Esophagus squamous epithelium (tissue), 5 donors: ENCODE results near the gene MSX2. TPM values are rescaled to one million over a fixed set of nuclear protein-coding genes. Genes with fewer than 3 reads are reported as not detected.

ENCODE experiments used
- DNase-seq: peaks from one replicate; lab custom pipeline; 2025; lab: John Stamatoyannopoulos, UW
- H3K27ac ChIP-seq, 4 donors: fragments of 200-600 bp; sonication (generic); one replicate each; pipeline ENCODE4 v1.5.1; 2016 to 2019; ENCODE audit warnings: mild to moderate bottlenecking in 1 of 4
- H3K27me3 ChIP-seq, 4 donors: fragments of 200-600 bp; sonication (generic); 1 replicate in 3 of 4; 2 replicates in 1 of 4; pipeline versions ENCODE4 v1.5.1 to v1.6.0; 2017 to 2021; ENCODE audit warnings: antibody characterized with exemption in 1 of 4
- H3K36me3 ChIP-seq, 3 donors: fragments of 200-600 bp; sonication (generic); one replicate each; pipeline ENCODE4 v1.5.1; 2016 to 2019
- H3K4me1 ChIP-seq, 3 donors: fragments of 200-600 bp; sonication (generic); one replicate each; pipeline ENCODE4 v1.5.1; 2017 to 2019
- H3K4me3 ChIP-seq, 4 donors: fragments of 200-600 bp; sonication (generic); 1 replicate in 3 of 4; 2 replicates in 1 of 4; pipeline ENCODE4 v1.5.1; 2016 to 2019; ENCODE audit warnings: mild to moderate bottlenecking in 2 of 4, moderate library complexity in 1 of 4
- H3K9me3 ChIP-seq, 3 donors: fragments of 200-600 bp; sonication (generic); one replicate each; pipeline ENCODE4 v1.5.1; 2016 to 2019
- CTCF ChIP-seq, 6 experiments: fragments of 450-650 bp in 4 of 6; fragments of 200-600 bp in 2 of 6; sonication (generic) in 2 of 6; IDR thresholded peaks; one replicate each; pipeline ENCODE4 v1.5.1; 2016 to 2019; ENCODE audit warnings: antibody characterized with exemption in 6 of 6, mild to moderate bottlenecking in 4 of 6, moderate library complexity in 4 of 6
- POLR2A ChIP-seq, 4 donors: fragments of 450-650 bp; IDR thresholded peaks; one replicate each; pipeline ENCODE4 v1.6.1; 2017; ENCODE audit warnings: antibody characterized with exemption in 4 of 4, mild to moderate bottlenecking in 4 of 4, moderate library complexity in 3 of 4
- WGBS, 2 donors: methylation state at CpG; one replicate each; pipeline ENCODE4 v1.1.5; 2018; 5-methylcytosine and 5-hydroxymethylcytosine counted together
- intact Hi-C: fragments of 100-400 bp; cut with DNase I; formaldehyde crosslinking; loops from one replicate; pipeline ENCODE4 v1.15.0; 2022
- total RNA-seq, 4 donors: library from RNA; depleted of rRNA; stranded (reverse); fragments of >200 nt; gene quantifications; one replicate each; pipeline ENCODE4 v1.1.0, GENCODE V29; 2016
- donor health status: DM: yes; HTN: yes; CAD: no.

MSX2 gene
- total RNA-seq, 4 donors from 2014 or later, result 0.19 to 2.5 (median 1.6) TPM; not detected in 1

GRCh38 chr5:174687503-174687902 is 36.9 kb upstream of the MSX2 start:
- Histone ChIP-seq H3K27ac (no peak overlapping the region), H3K27me3 (peaks cover 0 to 80% (median 12%) of the 10 kb centered on the region in 4 donors), H3K36me3 (no peaks in the 10 kb centered on the region), H3K9me3 (no peaks in the 10 kb centered on the region), H3K4me3 (no peak overlapping the region), H3K4me1 (peaks cover 0 to 11% (median 0%) of the 10 kb centered on the region in 3 donors)
- intact Hi-C loops, result no loop called here
- no peak for TF ChIP-seq POLR2A (IDR thresholded peaks at IDR 0.05)
- no peak for TF ChIP-seq CTCF (IDR thresholded peaks at IDR 0.05)
- no peak for DNase-seq

DNA sequence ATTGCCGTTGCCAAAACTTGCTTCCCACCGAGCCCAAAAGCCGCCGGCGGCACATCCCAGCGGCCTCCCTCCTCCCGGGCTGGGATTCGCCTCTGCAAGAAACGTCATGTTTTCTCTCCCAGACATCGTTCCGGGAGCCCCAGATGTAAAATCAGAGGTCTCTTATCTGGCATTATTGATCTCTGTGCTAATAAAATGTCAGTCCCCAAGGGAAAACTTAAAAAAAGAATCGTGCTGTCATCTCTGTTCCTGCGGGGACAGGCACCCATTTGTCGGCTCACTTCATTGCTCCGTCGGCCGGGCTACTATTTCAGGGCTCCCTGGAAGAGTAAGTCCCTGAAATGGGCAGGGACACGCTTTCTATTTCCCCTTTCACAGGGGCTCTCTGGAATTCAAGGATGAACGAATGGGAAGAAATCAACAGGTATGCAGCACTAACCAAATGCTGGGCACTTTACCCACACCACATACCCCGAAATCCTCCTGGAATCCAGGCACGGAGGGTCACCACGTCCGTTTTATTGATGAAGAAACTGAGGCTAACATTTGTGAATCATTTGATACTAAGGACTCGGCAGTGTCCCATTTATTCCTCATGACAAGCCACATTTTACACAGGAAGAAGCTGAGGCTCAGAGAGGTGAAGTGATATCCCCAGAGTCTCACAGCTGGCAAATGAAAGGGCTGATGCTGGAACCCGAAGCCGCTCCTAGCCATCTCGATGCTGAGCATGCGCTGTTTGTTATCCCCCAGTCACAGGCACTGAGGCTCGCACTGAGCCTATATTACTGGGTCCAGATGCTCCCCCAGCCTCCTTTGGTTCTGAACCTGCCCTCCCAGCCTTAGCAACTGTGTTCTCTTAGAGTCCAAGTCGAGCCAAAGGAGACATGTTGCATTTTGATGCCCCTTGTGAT is 35.7 kb upstream of the MSX2 start:
- TF ChIP-seq CTCF (IDR thresholded peaks at IDR 0.05) (no peak), POLR2A (IDR thresholded peaks at IDR 0.05) (no peak)
- intact Hi-C loops, result no loop called here
- no peak overlapping the region for H3K27ac ChIP-seq
- no peaks in the 10 kb centered on the region for H3K9me3 ChIP-seq
- H3K36me3 ChIP-seq, result no peaks in the 10 kb centered on the region
- no peak for DNase-seq
- H3K4me3 ChIP-seq, result no peak overlapping the region
- WGBS, 2 donors, result 9 to 12% methylated on average over 27 to 29 of the region's 30 CpGs
- H3K4me1 ChIP-seq, result peaks cover 0 to 17% (median 0%) of the 10 kb centered on the region in 3 donors
- H3K27me3 ChIP-seq, result peaks cover 0 to 91% (median 13%) of the 10 kb centered on the region in 4 donors

- no peak for TF ChIP-seq POLR2A (IDR thresholded peaks at IDR 0.05)
- no peak for TF ChIP-seq CTCF (IDR thresholded peaks at IDR 0.05)
- Histone ChIP-seq H3K36me3 (no peaks in the 10 kb centered on the region), H3K4me3 (no peak overlapping the region), H3K27me3 (peaks cover 0 to 99% (median 16%) of the 10 kb centered on the region in 4 donors), H3K4me1 (peaks cover 0 to 17% (median 0%) of the 10 kb centered on the region in 3 donors), H3K27ac (no peak overlapping the region), H3K9me3 (no peaks in the 10 kb centered on the region)
- WGBS, 2 donors, result 31% methylated on average over 7 to 8 of the region's 8 CpGs
- no peak for DNase-seq
- intact Hi-C loops, result no loop called here
These were observed 34.1 kb upstream of the MSX2 start for GRCh38 chr5:174690271-174690670.

GRCh38 chr5:174692381-174692780 is 32.0 kb upstream of the MSX2 start:
- no peaks in the 10 kb centered on the region for H3K9me3 ChIP-seq
- H3K4me1 ChIP-seq, result peaks cover 0 to 17% (median 0%) of the 10 kb centered on the region in 3 donors
- WGBS, 2 donors, result 17 to 25% methylated on average over 9 to 12 of the region's 12 CpGs
- H3K27ac ChIP-seq, result no peak overlapping the region
- DNase-seq, result no peak
- no peak overlapping the region for H3K4me3 ChIP-seq
- TF ChIP-seq CTCF (IDR thresholded peaks at IDR 0.05) (no peak), POLR2A (IDR thresholded peaks at IDR 0.05) (no peak)
- intact Hi-C loops, result no loop called here
- H3K27me3 ChIP-seq, result peaks cover 0 to 94% (median 16%) of the 10 kb centered on the region in 4 donors
- H3K36me3 ChIP-seq, result no peaks in the 10 kb centered on the region

DNA sequence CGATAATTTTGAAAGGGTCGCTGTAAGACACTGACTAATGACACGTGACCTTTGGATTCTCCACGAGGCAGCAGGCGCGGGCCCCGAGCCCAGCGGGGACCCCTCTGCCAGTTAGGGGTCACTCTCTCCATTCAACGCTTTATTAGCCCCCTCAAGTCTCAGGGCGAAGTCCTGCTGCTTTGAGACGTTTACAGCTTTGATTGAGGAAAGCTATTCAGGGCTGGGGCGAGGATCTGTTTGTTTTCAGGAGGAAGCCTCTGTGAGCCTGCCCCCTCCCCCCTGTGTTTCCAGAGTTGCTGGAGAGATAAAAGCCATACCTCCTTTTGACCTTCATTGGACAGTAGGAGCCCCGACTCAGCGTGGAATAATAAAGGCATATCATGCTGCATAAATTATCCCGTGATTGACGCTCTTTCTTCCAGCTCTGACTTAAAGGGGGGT is 31.4 kb upstream of the MSX2 start:
- 7 to 15% methylated on average over 14 to 15 of the region's 16 CpGs for WGBS, 2 donors
- H3K27me3 ChIP-seq, result peaks cover 0 to 89% (median 15%) of the 10 kb centered on the region in 4 donors
- intact Hi-C loops, result no loop called here
- DNase-seq, result no peak
- TF ChIP-seq POLR2A (IDR thresholded peaks at IDR 0.05), result no peak
- no peak for TF ChIP-seq CTCF (IDR thresholded peaks at IDR 0.05)
- H3K27ac ChIP-seq, result no peak overlapping the region
- H3K4me1 ChIP-seq, result peaks cover 0 to 17% (median 0%) of the 10 kb centered on the region in 3 donors
- no peaks in the 10 kb centered on the region for H3K9me3 ChIP-seq
- H3K4me3 ChIP-seq, result no peak overlapping the region
- no peaks in the 10 kb centered on the region for H3K36me3 ChIP-seq
